Stimulated activated CD4-positive, alpha-beta T cell treated with anti-CD3 and anti-CD28 coated beads, Interleukin-15, amount 100 ng/mL, for 1 hour (primary cell): Measurements from ENCODE around the gene IFT81.
A peak's percentile ranks its signal among the peaks of the same experiment; 100 is the strongest.
"Not testable (repeated sequence)": the region's sequence is repeated elsewhere in the genome, so short reads cannot be mapped to it uniquely, and the experiment has no call there.

Source experiments
- DNase-seq, 2 donors: peaks; one replicate each; pipeline ENCODE4 v3.0.0-alpha.2; 2020; ENCODE audit warnings: low read depth in 1 of 2, low spot score in 1 of 2

Gene IFT81

GRCh38 chr12:110244829-110245228, 120.7 kb downstream of the IFT81 start:
- no peak for DNase-seq

- peak; percentile 8 to 36 for DNase-seq
These were observed 121.2 kb downstream of the IFT81 start for GRCh38 chr12:110245369-110245772.

GRCh38 chr12:110246636-110247339, 122.6 kb downstream of the IFT81 start:
- no peak for DNase-seq

- no peak for DNase-seq
These were observed 123.4 kb downstream of the IFT81 start for GRCh38 chr12:110247340-110248095.

GRCh38 chr12:110248096-110248447, 123.9 kb downstream of the IFT81 start:
- no peak for DNase-seq

GRCh38 chr12:110249105-110249504, 124.9 kb downstream of the IFT81 start:
- DNase-seq: no peak

- DNase-seq: no peak
These were observed 125.6 kb downstream of the IFT81 start for GRCh38 chr12:110249716-110250225.

GRCh38 chr12:110251381-110251780, 127.2 kb downstream of the IFT81 start:
- no peak for DNase-seq

GRCh38 chr12:110252716-110253115, 128.6 kb downstream of the IFT81 start:
- DNase-seq: no peak

- DNase-seq: no peak
These were observed 129.0 kb downstream of the IFT81 start for GRCh38 chr12:110253176-110253575.

- no peak for DNase-seq
These were observed 130.9 kb downstream of the IFT81 start for GRCh38 chr12:110254971-110255540.

- DNase-seq: not testable (repeated sequence)
These were observed 131.8 kb downstream of the IFT81 start for GRCh38 chr12:110255890-110256456.

GRCh38 chr12:110256780-110257431, 132.7 kb downstream of the IFT81 start:
- DNase-seq: no peak

GRCh38 chr12:110258466-110258865, 134.3 kb downstream of the IFT81 start:
- DNase-seq: no peak

GRCh38 chr12:110262442-110263388, 138.6 kb downstream of the IFT81 start:
- no peak for DNase-seq

GRCh38 chr12:110266381-110266960, 142.3 kb downstream of the IFT81 start:
- DNase-seq: no peak

GRCh38 chr12:110266980-110267620, 142.9 kb downstream of the IFT81 start:
- DNase-seq: no peak
